GM23338 (cell line): ENCODE results near the gene SHISA3.

ENCODE experiments used
- CREB1 ChIP-seq: fragments of 250-450 bp; sonication (Bioruptor Pico); IDR thresholded peaks from 2 replicates; pipeline ENCODE4 v1.5.0; 2020; ENCODE audit warnings: low read depth, mild to moderate bottlenecking, moderate library complexity
- STAT1 ChIP-seq: IDR thresholded peaks from one replicate; pipeline ENCODE4 v1.6.1; 2016; ENCODE audit warnings: antibody characterized with exemption; ENCODE audit not compliant: unreplicated experiment
- TF ChIP-seq, protein P1 (sequence below), 2 experiments: fragments of 200-600 bp in 1 of 2; sonication (generic) in 1 of 2; conservative IDR thresholded peaks; 2 replicates each; pipeline versions ENCODE4 v1.5.1 to v1.6.1; 2016 to 2017; ENCODE audit warnings: antibody characterized with exemption in 2 of 2, low read depth in 2 of 2, mild to moderate bottlenecking in 2 of 2, moderate library complexity in 1 of 2

DNA sequence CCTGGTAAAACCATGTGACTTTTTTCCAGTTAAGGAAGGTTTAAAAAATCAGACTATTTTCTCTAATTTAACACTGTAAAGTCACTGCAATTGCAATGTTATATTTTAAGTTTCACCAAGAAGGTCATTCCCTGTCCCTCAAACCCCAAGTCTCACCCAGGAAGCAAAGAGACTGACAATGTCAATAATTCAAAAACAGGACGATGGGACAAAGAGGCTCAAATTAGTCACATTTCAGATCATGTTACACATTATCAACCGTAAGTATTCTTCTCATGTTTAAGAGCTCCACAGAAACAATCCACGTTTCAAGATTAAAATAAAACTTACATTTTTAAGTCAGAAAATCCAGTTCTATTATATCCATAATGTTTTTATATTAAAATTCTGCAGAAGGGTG, 13.2 kb downstream of the SHISA3 start:
- TF ChIP-seq, protein P1, sequence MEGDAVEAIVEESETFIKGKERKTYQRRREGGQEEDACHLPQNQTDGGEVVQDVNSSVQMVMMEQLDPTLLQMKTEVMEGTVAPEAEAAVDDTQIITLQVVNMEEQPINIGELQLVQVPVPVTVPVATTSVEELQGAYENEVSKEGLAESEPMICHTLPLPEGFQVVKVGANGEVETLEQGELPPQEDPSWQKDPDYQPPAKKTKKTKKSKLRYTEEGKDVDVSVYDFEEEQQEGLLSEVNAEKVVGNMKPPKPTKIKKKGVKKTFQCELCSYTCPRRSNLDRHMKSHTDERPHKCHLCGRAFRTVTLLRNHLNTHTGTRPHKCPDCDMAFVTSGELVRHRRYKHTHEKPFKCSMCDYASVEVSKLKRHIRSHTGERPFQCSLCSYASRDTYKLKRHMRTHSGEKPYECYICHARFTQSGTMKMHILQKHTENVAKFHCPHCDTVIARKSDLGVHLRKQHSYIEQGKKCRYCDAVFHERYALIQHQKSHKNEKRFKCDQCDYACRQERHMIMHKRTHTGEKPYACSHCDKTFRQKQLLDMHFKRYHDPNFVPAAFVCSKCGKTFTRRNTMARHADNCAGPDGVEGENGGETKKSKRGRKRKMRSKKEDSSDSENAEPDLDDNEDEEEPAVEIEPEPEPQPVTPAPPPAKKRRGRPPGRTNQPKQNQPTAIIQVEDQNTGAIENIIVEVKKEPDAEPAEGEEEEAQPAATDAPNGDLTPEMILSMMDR (conservative IDR thresholded peaks at IDR 0.05; ENCODE audit: low read depth in 2 of 2): no peak
- no peak for TF ChIP-seq STAT1
- no peak for TF ChIP-seq CREB1 (CRISPR knock-in tag)
